HepG2 (cell line): ENCODE measurements around the gene RNU6-1. TPM values are rescaled to one million over a fixed set of nuclear protein-coding genes. Genes with fewer than 3 reads are reported as not detected.
A peak's percentile ranks its signal among the peaks of the same experiment; 100 is the strongest.

ENCODE experiments used
- AKAP8 ChIP-seq: sonication (generic); formaldehyde crosslinking; IDR thresholded peaks from 2 replicates; pipeline ENCODE4 v1.5.1; 2020; ENCODE audit warnings: mild to moderate bottlenecking, missing genetic modification reagents
- FOXC1 ChIP-seq: sonication (generic); formaldehyde crosslinking; IDR thresholded peaks from 2 replicates; pipeline ENCODE4 v1.8.0; 2022; ENCODE audit warnings: mild to moderate bottlenecking, missing genetic modification reagents, borderline replicate concordance
- GLI4 ChIP-seq: sonication (generic); formaldehyde crosslinking; IDR thresholded peaks from 2 replicates; pipeline ENCODE4 v1.5.1; 2020; ENCODE audit warnings: missing genetic modification reagents, mild to moderate bottlenecking, moderate library complexity, borderline replicate concordance
- MED13 ChIP-seq: sonication (generic); formaldehyde crosslinking; IDR thresholded peaks from 2 replicates; pipeline ENCODE4 v1.5.0; 2020; ENCODE audit warnings: missing genetic modification reagents
- MEIS1 ChIP-seq: sonication (generic); formaldehyde crosslinking; IDR thresholded peaks from 2 replicates; pipeline ENCODE4 v1.9.0; 2021; ENCODE audit warnings: mild to moderate bottlenecking, missing genetic modification reagents, moderate library complexity, borderline replicate concordance
- NCOA5 ChIP-seq: sonication (generic); formaldehyde crosslinking; IDR thresholded peaks from 2 replicates; pipeline ENCODE4 v1.4.0; 2020; ENCODE audit warnings: missing genetic modification reagents
- PPARG ChIP-seq: conservative IDR thresholded peaks from 2 replicates; pipeline ENCODE4 v1.6.1; 2016; ENCODE audit warnings: missing biosample characterization, missing genetic modification reagents
- RBAK ChIP-seq: sonication (generic); formaldehyde crosslinking; IDR thresholded peaks from 2 replicates; pipeline ENCODE4 v1.5.1; 2020; ENCODE audit warnings: mild to moderate bottlenecking, missing genetic modification reagents
- SALL1 ChIP-seq: sonication (generic); formaldehyde crosslinking; IDR thresholded peaks from 2 replicates; pipeline ENCODE4 v1.8.0; 2022; ENCODE audit warnings: mild to moderate bottlenecking, missing genetic modification reagents
- SKIL ChIP-seq: sonication (generic); formaldehyde crosslinking; IDR thresholded peaks from 2 replicates; pipeline ENCODE4 v1.8.0; 2022; ENCODE audit warnings: missing genetic modification reagents, mild to moderate bottlenecking, moderate library complexity, borderline replicate concordance
- SMAD1 ChIP-seq: sonication (generic); formaldehyde crosslinking; IDR thresholded peaks from 2 replicates; pipeline ENCODE4 v1.4.0; 2020; ENCODE audit warnings: missing genetic modification reagents, low read depth, mild to moderate bottlenecking, borderline replicate concordance
- SOX5 ChIP-seq: IDR thresholded peaks from 2 replicates; pipeline ENCODE4 v1.6.1; 2016; ENCODE audit warnings: borderline replicate concordance
- SRSF9 ChIP-seq: fragments of 200-400 bp; formaldehyde crosslinking; IDR thresholded peaks from 2 replicates; pipeline ENCODE4 v1.6.1; 2018; ENCODE audit warnings: borderline replicate concordance, mild to moderate bottlenecking, low read depth, low read length; ENCODE audit not compliant: insufficient read depth, poor library complexity, severe bottlenecking
- ZBTB26 ChIP-seq: IDR thresholded peaks from 2 replicates; pipeline ENCODE4 v1.6.1; 2016; ENCODE audit warnings: missing compliant biosample characterization, missing genetic modification reagents, borderline replicate concordance
- ZBTB38 ChIP-seq: sonication (generic); formaldehyde crosslinking; IDR thresholded peaks from 2 replicates; pipeline ENCODE4 v1.5.1; 2020; ENCODE audit warnings: mild to moderate bottlenecking, missing genetic modification reagents
- ZKSCAN5 ChIP-seq: sonication (generic); formaldehyde crosslinking; IDR thresholded peaks from 2 replicates; pipeline ENCODE4 v1.5.1; 2020; ENCODE audit warnings: mild to moderate bottlenecking, missing genetic modification reagents
- ZNF205 ChIP-seq: IDR thresholded peaks from 2 replicates; pipeline ENCODE4 v1.6.1; 2018; ENCODE audit warnings: missing biosample characterization, missing genetic modification reagents
- ZNF292 ChIP-seq: sonication (generic); formaldehyde crosslinking; IDR thresholded peaks from 2 replicates; pipeline ENCODE4 v1.8.1; 2022; ENCODE audit warnings: mild to moderate bottlenecking, low read depth, missing genetic modification reagents, borderline replicate concordance
- ZNF350 ChIP-seq: sonication (generic); formaldehyde crosslinking; IDR thresholded peaks from 2 replicates; pipeline ENCODE4 v1.4.0; 2020; ENCODE audit warnings: mild to moderate bottlenecking, low read depth, missing genetic modification reagents, borderline replicate concordance
- ZNF441 ChIP-seq: sonication (generic); formaldehyde crosslinking; IDR thresholded peaks from 2 replicates; pipeline ENCODE4 v1.7.0; 2021; ENCODE audit warnings: missing genetic modification reagents, borderline replicate concordance
- ZNF569 ChIP-seq: sonication (generic); formaldehyde crosslinking; IDR thresholded peaks from 2 replicates; pipeline ENCODE4 v1.5.0; 2020; ENCODE audit warnings: mild to moderate bottlenecking, missing genetic modification reagents, moderate library complexity, borderline replicate concordance
- ZNF605 ChIP-seq: sonication (generic); formaldehyde crosslinking; IDR thresholded peaks from 2 replicates; pipeline ENCODE4 v1.8.0; 2022; ENCODE audit warnings: mild to moderate bottlenecking, missing genetic modification reagents
- polyA plus RNA-seq, 8 experiments: library from polyadenylated mRNA; depleted of rRNA in 3 of 8; stranded (reverse) in 7 of 8; unstranded in 1 of 8; fragments of >200 nt; fragmentation: Illumina TruSeq in 4 of 8; extraction: Trizol in 4 of 8; gene quantifications; 2 replicates each; pipeline versions ENCODE4 v1.2.1 to v1.2.3, GENCODE V29; 2011 to 2016; ENCODE audit warnings: low read depth in 4 of 8, missing spikeins in 1 of 8, mixed read lengths in 1 of 8; ENCODE audit not compliant: insufficient read depth in 1 of 8
- total RNA-seq, 5 experiments: library from RNA; depleted of rRNA; stranded (reverse); fragments of >200 nt; fragmentation: Illumina TruSeq; extraction: Trizol; gene quantifications; 2 replicates each; pipeline ENCODE4 v1.2.3, GENCODE V29; 2016; ENCODE audit warnings: low read depth in 1 of 5
- TF ChIP-seq, protein P1 (sequence below): sonication (generic); formaldehyde crosslinking; IDR thresholded peaks from 2 replicates; pipeline ENCODE4 v1.8.0; 2022; ENCODE audit warnings: missing genetic modification reagents, mild to moderate bottlenecking, borderline replicate concordance
- TF ChIP-seq, protein P2 (sequence below): sonication (generic); formaldehyde crosslinking; IDR thresholded peaks from 2 replicates; pipeline ENCODE4 v1.8.0; 2022; ENCODE audit warnings: missing genetic modification reagents, low read depth, mild to moderate bottlenecking, borderline replicate concordance

RNU6-1 gene
- total and polyA plus RNA-seq, 2 of the 13 experiments (the other 11 are each of a cell fraction or from before 2014, with no cell fraction given), result under 0.01 TPM; not detected in 1

GRCh38 chr15:67839929-67840748 is at the start of gene RNU6-1 (continued):
- no peak for TF ChIP-seq SKIL (CRISPR knock-in tag)
- TF ChIP-seq ZBTB38 (CRISPR knock-in tag), result 0 out of 2 replicates have a peak, but pooled peaks have one; percentile 25
- TF ChIP-seq AKAP8 (CRISPR knock-in tag), result 0 out of 2 replicates have a peak, but pooled peaks have one; percentile 65
- TF ChIP-seq PPARG (CRISPR knock-in tag), result 0 out of 2 replicates have a peak, but pooled peaks have one; percentile 25
- peak; percentile 68; the same call in 1 of the 2 replicates for TF ChIP-seq SALL1 (CRISPR knock-in tag)
- TF ChIP-seq ZNF350 (CRISPR knock-in tag), result peak; percentile 61; the same call in 1 of the 2 replicates
- TF ChIP-seq ZNF569 (CRISPR knock-in tag), result no peak
- TF ChIP-seq MEIS1 (CRISPR knock-in tag), result no peak; the same call in 1 of the 2 replicates
- TF ChIP-seq, protein P1, sequence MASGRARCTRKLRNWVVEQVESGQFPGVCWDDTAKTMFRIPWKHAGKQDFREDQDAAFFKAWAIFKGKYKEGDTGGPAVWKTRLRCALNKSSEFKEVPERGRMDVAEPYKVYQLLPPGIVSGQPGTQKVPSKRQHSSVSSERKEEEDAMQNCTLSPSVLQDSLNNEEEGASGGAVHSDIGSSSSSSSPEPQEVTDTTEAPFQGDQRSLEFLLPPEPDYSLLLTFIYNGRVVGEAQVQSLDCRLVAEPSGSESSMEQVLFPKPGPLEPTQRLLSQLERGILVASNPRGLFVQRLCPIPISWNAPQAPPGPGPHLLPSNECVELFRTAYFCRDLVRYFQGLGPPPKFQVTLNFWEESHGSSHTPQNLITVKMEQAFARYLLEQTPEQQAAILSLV (CRISPR knock-in tag), result peak; percentile 49; the same call in 1 of the 2 replicates
- no peak for TF ChIP-seq GLI4
- TF ChIP-seq ZNF205 (CRISPR knock-in tag), result no peak
- TF ChIP-seq ZKSCAN5, result no peak
- TF ChIP-seq ZNF605 (CRISPR knock-in tag), result peak; percentile 68
- TF ChIP-seq, protein P2, sequence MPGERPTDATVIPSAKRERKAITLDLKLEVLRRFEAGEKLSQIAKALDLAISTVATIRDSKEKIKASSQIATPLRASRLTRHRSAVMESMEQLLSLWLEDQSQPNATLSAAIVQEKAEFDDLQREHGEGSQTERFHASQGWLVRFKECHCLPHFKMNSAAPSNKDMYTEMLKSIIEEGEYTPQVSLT (CRISPR knock-in tag), result no peak
- no peak for TF ChIP-seq RBAK (CRISPR knock-in tag)
- no peak for TF ChIP-seq MED13 (CRISPR knock-in tag)
- no peak for TF ChIP-seq SOX5 (CRISPR knock-in tag)
- no peak for TF ChIP-seq SMAD1
- no peak for TF ChIP-seq NCOA5 (CRISPR knock-in tag)
- TF ChIP-seq ZBTB26 (CRISPR knock-in tag), result peak; percentile 34; the same call in 1 of the 2 replicates
- no peak for TF ChIP-seq SRSF9
- no peak for TF ChIP-seq FOXC1
- TF ChIP-seq ZNF441, result peak; percentile 60; the same call in 1 of the 2 replicates
- peak; percentile 66; the same call in 1 of the 2 replicates for TF ChIP-seq ZNF292 (CRISPR knock-in tag)
